T follicular helper cell (primary cell): Measurements from ENCODE around the gene PRPSAP2.
"Not testable (repeated sequence)": the region's sequence is repeated elsewhere in the genome, so short reads cannot be mapped to it uniquely, and the experiment has no call there.

Experiments
- DNase-seq: peaks from one replicate; pipeline ENCODE4 v3.0.0-alpha.2; 2020; ENCODE audit warnings: low read depth

The PRPSAP2 gene

DNA sequence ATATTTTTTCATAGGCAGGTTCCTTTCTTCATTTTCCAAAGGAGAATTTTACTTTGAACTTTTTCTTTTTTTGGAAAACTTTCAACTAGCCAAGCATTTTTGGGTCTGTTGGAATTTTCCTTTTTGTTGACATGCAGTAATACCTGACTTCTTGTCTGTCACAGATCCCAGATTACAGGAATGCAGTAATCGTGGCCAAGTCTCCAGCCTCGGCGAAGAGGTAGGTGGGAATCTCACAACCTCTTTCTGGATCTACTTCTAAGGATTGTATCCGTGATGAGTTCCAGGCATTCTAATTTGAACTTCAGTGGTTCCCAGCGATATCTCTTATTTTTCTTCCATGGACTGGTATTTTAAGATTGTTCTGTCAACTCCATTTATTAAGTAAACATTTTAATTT lies 31.7 kb downstream of the PRPSAP2 start:
- no peak for DNase-seq

DNA sequence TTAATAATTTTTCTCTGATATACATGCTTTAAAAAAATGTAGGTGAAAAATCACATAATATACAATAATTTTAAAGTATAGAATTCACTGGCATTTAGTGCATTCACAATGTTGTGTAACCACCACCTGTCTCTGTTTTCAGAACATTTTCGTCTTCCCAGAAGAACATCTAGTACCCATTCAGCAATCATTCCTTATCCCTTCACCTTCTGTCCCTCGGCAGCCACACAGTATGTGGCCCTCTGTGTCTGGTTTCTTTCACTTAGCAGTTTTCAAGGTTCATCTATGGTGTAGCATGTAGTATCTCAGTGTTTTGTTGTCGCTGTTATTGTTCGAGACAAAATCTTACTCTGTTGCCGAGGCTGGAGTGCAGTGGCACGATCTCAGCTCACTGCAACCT lies 33.6 kb downstream of the PRPSAP2 start:
- DNase-seq: no peak

DNA sequence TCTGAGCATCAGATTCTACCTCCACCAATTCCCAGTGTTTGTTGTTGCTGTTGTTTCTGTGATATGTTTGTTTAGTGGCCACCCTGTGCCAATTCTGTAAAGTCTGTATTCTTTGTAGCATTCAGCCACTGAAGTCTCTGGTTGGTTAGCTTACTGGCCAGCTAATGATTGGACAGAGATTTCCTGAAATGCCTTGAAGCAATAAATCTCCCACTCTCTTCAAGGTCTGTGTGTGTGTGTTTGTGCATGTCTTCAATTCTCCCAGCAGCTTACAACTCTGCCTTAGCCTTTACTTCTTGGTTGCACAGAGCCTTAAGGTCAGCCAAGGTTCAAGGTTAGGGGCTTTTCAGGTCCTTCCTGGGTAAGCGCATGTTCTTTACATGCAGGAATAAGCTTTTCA lies 38.2 kb downstream of the PRPSAP2 start:
- DNase-seq: no peak

DNA sequence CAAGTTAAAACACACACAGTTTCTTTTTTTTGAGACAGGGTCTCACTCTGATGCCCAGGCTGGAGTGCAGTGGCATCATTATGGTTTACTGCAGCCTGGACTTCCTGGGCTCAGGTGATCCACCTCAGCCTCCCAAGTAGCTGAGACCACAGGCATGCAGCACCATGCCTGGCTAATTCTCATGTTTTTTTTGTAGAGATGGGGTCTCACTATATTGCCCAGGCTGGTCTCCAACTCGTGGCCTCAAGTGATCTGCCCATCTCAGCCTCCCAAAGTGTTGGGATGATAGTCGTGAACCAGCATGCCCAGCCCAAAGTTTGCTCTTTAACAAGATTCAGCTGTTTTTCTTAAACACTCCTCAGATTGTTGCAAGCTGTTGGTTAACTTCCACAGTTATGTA lies 39.0 kb downstream of the PRPSAP2 start:
- DNase-seq: no peak

DNA sequence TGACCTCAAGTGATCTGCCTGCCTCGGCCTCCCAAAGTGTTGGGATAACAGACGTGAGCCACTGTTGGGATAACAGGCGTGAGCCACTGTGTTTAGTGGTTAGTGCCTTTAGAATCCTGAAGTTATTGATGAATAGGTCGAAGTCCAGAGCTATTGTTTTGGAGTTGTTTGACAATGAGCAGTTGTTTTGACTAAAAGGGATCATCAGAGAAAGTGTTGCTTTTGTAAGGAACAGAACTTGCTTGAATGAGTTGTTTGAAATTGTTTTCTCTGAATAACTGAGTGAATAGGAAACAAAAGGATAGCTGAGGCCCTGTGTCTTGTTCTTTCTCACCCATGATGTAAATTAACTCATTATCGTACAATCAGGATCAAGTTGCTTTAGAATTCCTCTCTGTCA lies 46.6 kb downstream of the PRPSAP2 start:
- no peak for DNase-seq

DNA sequence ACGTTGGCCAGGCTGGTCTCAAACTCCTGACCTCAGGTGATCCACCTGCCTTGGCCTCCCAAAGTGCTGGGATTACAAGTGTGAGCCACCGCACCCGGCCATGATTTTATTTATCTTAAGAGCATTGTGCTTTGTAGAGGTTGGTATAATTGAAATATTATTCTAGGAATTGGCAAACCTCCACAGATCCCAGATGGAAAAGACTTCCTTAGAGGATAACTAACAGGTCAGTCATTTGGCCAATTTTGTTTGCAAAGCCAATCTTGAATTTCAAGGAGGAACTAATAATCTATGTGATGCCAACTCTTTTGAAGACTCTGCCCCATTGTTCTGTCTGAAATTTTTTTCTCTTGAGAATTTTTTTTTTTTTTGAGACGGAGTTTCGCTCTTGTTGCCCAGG lies 47.3 kb downstream of the PRPSAP2 start:
- DNase-seq: no peak

DNA sequence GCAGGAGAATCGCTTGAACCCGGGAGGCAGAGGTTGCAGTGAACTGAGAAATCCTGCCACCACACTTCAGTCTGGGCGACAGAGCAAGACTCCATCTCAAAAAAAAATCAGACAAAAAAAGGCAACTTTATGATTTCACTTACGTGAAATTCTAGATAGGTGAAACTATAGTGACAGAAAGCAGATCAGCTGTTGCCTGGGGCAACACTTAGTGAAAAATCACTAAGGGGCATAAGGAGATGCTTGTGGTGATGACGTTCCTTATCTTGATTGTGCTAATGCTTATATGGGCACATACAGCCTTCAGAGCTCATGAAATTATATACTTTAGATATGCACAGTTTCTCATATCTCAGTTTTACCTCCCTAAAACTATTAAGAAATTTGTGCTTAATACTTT lies 52.4 kb downstream of the PRPSAP2 start:
- DNase-seq: no peak

DNA sequence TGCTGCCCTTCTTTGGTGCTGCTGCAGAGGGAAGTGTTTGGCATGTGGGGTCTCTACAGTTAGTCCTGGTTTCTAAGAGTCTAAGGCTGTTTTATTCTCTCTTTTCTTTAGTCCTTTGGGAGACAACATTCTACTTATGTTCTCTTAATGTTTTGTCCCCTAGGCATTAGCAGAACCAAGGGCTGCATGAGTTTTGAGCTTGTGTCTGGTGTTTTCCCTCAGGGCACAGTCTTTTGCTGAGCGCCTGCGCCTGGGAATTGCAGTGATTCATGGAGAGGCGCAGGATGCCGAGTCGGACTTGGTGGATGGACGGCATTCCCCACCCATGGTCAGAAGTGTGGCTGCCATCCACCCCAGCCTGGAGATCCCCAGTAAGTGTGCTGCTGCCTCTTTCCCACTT lies 53.0 kb downstream of the PRPSAP2 start:
- DNase-seq: no peak

DNA sequence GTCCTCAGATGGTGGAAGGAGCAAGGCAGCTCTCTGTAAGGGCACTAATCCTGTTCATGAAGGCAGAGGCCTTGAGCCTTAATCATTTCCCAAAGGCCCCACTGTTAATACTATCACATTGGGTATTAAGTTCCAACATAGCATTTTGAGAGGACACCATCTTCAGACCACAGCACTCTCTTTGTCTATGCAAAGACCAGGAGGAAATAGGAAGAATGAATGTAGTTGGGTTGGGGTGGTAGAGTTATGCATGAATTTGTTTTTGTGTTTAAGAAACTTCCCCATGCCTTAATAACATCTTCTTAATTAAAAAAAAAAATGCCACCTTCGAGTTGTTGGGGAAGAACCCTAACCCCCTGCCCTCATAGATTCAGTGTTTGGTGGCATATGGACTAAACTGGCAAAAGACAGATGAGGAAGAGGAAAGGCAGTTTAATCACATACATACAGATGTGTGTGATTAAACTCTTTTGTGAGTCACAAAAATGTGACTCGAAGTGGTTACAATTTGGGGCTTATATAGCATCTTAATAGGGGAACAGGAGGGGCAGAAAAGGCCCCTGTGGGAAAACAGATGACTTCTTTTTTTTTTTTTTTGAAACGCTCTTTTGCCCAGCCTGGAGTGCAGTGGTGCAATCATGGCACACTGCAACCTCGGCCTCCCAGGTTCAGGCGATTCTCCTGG lies 59.0 kb downstream of the PRPSAP2 start:
- DNase-seq: no peak

DNA sequence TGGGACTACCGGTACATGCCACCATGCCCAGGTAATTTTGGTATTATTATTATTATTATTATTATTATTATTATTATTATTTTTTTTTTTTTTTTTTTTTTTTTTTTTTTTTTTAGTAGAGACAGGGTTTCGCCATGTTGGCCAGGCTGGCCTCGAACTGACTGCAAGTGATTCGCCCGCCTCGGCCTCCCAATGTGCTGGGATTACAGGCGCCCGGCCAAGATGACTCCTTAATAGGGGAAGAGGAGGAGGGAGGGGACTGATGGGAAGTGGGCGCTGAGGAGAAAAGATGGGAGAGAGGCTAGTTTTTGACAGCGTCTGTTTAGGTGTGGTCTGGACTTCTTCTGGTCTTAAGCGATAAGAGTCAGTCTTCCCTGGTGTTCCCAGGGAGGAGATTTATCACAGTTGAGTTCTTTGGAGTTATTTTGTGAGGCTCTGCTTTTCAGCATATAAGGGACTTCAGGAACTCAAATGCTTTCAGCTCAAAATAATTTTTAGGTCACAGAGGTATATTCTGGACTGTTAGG lies 59.6 kb downstream of the PRPSAP2 start:
- DNase-seq: no peak

DNA sequence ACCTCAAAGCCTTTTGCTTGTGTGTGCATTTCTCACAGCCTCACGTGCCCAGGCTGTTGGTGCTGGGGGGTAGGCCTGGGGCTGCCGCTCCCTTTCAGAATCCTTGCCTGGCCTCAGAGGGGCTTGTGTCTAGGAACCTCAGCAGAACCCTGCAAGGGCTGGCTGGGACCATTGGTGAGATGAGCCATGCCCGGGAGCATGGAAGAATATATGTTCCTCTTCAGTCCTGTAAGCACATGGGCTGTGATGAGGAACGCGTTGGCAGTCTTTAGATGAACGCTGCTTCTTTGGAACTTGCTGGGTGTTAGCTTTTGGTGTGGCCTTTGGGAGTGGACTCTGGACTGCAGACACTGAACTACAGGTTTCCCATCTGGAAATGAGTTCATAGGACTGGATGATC lies 62.0 kb downstream of the PRPSAP2 start:
- no peak for DNase-seq

DNA sequence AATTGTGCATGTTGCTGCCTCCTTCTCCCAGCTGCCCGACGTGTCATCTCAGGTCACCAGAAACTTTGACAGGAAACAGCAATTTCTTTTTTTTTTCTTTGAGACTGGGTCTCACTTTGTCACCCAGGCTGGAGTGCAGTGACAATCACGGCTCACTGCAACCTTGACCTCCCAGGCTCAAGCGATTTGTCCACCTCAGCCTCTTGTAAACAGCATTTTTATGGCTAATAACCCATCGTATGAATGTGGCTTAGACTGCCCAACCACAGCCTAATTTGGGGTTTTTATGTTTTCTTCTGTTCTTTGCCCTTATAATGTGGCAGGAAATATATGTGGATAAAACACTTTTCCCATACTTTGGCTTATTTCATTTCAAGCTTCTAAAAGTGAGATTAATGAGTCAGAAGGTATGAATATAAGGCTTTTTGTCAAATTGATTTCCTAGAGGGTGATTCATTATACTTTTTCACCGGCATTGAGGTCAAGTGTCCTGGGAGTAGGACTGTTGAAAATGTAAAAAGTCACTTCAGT lies 63.0 kb downstream of the PRPSAP2 start:
- no peak for DNase-seq

DNA sequence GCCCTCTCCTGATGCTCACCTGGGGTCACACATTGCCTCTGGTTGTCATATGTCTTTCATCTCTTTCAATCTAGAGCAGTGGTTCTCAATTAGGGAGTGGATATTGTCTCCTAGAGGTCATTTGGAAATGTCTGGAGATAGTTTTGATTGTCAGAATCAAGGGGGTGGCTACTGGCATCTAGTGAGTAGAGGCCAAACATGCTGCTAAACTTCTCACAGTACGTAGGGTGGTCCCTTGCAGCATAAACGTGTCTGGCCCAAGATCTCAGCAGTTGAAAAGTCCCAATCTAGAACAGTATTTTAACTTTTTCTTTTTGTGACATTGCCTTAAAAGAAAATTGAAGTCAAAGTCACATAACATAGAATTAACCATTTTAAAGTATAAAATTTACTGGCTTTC lies 63.6 kb downstream of the PRPSAP2 start:
- DNase-seq: no peak

DNA sequence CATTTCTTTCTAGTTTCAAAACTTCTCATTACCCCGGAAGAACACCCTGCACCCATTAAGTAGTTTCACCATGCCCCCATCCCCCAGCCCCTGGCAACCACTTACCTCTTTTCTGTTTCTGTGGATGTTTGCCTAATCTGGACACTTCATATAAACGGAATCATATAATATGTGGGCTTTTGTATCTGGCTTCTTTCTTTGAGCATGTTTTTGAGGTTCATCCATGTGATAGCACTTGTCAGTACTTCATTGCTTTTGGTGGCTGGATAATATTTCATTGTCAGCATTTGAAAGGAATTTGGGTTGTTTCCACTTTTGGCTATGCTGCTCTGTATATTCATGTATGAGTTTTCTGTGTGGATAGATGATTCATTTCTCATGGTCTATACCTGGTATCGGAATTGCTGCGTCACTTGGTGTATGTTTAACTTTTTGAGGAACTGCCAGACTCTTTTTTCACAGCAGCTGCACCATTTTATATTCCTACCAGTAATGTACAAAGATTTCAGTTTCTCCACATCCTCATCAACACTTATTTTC lies 64.1 kb downstream of the PRPSAP2 start:
- DNase-seq: no peak

DNA sequence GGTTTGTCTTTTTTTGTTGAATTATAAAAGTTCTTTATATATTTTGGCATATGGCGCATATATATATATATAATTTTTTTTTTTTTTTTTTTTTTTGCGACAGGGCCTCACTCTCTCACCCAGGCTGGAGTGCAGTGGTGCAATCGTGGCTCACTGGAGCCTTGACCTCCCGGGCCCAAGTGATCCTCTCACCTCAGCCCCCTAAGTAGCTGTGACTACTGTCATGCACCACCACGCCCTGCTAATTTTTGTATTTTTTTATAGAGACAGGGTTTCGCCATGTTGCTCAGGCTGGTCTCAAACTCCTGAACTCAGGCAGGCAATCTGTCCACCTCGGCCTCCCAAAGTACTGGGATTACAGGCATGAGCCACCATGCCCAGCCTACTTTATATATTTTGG lies 64.7 kb downstream of the PRPSAP2 start:
- not testable (repeated sequence) for DNase-seq

DNA sequence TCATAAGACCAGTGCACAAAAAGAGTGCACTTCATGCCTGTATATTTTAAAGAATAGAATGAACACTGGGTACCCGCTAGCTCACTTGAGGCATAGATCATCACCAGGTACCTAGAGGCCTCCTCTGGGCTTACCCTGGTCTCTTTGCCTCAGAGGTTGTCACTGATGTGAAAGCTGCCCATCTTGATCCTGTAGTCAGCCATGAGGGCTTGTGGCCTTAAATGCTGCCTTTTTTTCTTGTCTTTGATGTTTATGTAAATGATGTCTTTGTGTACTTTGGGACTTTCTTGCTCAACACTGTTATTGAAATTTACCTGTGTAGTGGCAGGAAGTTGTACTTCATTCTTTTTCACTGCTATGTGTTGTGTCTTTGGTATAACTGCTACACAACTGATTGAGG lies 67.3 kb downstream of the PRPSAP2 start:
- no peak for DNase-seq

DNA sequence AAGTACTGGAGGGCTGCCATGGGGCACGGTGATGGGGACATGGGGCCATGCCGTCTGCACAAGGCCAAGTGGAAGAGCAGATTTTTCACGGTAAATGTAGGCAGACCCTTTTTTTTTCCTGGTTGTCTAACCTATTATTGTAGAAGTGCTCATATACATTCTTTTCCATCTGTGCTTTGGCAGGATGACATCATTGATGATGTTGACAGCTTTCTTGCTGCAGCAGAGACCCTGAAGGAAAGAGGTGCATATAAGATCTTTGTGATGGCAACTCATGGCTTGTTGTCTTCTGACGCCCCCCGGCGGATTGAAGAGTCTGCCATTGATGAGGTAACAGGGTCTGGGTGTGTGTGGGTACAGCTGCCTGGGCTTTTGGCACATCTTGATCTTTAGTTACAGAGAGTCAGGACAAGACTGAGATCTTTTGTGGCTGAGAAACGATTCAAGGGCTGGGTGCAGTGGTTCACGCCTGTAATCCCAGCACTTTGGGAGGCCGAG lies 70.7 kb downstream of the PRPSAP2 start:
- DNase-seq: no peak

DNA sequence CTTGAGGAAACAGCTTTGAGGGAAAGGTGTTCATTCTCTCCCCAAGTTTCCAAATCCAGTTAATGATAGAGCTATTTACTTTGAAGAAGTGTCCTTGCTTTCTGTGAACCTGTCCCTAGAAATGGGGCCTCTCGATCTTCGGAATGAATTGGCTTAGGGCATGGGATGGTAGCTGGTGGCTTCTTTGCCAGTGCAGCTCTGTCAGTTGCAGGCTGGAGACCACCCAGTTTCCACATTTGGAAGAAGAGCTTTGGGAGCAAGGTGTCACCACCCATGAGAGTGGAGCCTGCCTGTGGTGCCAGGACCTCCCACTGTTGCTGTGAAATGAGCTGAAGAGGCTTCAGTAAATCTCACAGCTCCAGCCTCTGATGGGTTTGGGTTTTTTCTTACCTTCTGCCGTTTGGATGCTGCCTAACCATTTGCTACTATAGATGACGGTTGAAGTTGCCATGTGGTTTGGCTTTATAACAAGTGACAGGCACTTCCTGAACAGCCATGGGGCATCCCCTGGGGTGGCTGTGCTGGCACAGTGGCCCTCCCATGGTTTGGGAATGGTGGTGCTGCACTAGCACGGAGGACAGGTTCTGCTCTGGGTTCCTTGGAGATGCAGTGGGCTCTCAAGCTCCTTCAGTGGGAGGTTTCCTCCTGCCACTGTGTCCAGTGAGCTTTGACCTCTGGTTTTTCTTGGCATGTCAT lies 74.6 kb downstream of the PRPSAP2 start:
- DNase-seq: no peak

DNA sequence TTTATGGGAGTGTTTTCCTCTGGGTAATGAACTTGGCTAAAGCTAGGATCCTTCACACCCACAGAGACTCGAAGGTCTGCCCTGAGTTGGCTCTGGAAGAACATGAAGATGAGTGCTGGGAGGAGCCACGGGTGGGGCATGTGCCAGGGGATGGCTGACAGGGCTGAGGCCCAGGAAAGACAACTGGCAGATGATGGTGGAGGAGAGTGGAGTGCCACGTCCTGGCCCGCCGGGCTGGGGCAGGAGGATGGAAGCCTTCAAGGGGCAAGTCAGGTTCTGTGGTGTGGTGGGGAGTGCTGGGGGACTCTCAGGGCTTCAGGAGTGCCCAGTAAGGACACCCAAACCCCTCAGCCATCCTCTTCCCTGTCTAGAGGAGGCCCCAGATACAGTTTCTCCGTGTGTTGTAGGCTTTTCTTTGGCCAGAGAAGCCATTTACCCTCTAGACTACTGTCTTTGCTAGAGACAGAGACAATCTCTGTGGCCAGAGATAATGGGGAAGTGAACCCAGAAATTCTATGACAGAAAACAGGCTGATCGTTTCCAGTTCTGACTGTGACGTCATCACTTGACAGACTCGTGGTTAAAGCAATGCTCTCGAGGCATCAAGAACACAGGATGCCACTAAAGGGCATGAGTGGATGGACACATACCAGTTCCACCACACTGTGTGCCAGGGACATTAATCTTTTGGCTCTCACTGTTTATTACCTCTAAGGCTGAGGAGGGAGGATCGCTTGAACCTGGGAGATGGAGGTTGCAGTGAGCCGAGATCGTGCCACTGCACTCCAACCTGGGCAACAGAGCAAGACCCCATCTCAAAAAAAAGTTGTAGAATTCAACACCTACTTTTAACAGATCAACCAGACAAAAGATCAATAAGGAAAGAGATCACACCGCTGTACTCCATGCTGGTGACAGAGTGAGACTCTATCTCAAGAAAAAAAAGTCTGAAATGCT lies 75.4 kb downstream of the PRPSAP2 start:
- DNase-seq: no peak

DNA sequence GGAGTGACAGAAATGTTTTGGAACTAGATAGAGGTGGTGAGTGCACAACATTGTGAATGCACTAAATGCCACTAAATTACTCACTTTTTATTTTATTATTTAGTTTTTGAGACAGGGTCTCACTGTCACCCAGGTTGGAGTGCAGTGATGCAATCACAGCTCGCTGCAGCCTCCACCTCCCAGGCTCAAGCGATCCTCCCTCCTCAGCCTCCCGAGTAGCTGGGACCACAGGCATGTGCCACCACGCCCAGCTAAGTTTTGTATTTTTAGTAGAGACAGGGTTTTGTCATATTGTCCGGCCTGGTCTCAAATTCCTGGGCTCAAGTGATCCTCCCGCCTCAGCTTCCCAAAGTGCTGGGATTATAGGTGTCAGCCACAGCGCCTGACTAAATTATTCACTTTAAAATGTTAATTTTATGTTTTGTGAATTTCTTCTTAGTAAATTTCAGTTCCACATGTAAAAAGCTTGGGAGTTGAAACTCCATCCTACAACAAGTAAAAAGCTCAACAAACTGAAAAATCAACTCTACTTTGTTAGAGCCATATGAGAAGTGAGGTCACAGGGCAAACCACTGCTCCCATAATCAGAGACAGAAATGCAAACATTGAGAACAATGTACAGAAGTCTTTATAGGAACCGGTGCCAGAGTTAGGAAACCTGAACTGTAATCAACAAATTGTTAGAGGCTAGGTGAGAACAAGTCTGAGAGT lies 80.2 kb downstream of the PRPSAP2 start:
- DNase-seq: no peak

DNA sequence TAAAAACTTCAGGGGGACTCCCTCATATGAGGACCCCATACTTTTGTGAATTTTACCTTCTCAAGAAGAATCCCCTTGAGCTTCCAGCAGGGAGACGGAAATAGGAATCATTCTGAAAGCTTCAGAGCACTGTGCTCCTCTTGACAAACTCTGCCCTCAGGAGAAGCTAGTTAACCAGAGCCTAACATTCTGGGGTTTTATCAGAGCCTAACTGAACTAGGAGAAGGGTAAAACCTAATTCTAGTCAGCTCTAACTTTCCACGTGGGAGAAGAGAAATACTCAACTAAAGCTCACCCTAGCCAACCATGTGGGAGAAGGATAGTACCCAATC lies 80.7 kb downstream of the PRPSAP2 start:
- no peak for DNase-seq
